HG02759 (cell line): Measurements from ENCODE around the gene NT5C1A.

Source experiments
- ATAC-seq: cut with Tn5 transposase; IDR thresholded peaks from one replicate; pipeline ENCODE4 v1.9.1; 2021; ENCODE audit warnings: mild to moderate bottlenecking, moderate library complexity; ENCODE audit not compliant: unreplicated experiment

The NT5C1A gene

GRCh38 chr1:39671793-39672550, at the start of gene NT5C1A:
NT5C1A (minus strand) TSS chr1:39672107; CDS start chr1:39672038, 69 bp downstream.
- ATAC-seq = no peak

- ATAC-seq = no peak
Observed at GRCh38 chr1:39721664-39722063, 49.8 kb upstream of the NT5C1A start.

DNA sequence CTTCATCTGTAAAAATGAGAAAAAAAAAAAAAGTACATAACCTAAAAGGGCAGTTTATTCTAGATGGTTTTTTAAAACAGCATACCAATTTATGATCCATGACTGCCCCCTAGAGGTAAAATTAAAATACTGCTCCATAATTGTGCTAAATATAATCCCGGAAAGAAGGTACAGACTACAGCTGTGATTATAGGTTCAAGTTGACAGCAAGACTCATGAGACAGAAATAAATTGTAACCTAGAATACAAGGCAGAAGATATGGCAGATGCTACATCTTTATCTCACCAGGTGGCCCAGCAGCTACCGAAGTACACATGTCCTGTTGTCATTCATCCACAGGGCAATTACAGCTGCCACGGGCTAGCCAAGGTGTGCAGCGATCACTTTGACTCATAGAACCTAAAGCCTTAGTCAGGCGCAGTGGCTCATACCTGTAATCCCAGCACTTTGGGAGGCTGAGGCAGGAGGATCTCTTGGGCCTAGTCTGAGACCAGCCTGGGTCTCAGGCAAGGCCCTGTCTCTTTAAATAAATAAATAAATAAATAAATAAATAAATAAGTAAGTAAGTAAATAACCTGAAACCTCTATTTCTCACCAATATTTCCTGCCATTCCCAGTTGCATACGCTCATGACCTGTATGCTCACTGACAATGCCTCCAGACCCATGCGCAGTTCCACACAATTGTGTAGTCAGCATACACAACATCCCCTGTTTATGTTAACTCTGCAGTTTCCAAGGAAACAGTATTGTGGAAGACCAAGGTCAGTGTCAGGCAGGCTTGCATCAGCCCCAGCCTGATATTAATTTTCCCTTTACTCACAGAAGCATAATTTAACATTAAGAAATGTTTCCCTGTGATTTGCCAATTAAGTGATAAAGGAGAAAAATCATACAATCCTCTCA, 48.4 kb upstream of the NT5C1A start:
- ATAC-seq = no peak

GRCh38 chr1:39717809-39718208, 45.9 kb upstream of the NT5C1A start:
- no peak for ATAC-seq

- ATAC-seq = no peak
Observed at GRCh38 chr1:39713557-39713956, 41.6 kb upstream of the NT5C1A start.

DNA sequence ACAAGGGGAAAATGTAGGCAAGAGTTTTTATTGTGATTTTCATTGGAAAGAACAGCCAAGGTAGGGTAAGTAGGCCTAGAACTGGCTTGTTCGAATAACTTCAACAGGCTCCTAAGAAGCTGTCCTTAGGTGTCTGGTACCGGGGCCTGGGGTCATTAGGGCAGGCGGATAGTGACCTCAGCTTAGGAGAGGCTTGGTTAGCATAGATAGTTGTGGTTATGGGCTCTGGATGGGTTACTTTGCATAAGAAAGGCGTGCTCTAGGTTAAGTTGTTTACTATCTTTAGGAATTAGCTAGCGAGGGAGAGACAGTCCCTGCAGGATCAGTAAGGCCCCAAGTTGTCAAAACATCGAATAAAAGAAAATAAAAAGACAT, 40.0 kb upstream of the NT5C1A start:
- ATAC-seq = no peak

DNA sequence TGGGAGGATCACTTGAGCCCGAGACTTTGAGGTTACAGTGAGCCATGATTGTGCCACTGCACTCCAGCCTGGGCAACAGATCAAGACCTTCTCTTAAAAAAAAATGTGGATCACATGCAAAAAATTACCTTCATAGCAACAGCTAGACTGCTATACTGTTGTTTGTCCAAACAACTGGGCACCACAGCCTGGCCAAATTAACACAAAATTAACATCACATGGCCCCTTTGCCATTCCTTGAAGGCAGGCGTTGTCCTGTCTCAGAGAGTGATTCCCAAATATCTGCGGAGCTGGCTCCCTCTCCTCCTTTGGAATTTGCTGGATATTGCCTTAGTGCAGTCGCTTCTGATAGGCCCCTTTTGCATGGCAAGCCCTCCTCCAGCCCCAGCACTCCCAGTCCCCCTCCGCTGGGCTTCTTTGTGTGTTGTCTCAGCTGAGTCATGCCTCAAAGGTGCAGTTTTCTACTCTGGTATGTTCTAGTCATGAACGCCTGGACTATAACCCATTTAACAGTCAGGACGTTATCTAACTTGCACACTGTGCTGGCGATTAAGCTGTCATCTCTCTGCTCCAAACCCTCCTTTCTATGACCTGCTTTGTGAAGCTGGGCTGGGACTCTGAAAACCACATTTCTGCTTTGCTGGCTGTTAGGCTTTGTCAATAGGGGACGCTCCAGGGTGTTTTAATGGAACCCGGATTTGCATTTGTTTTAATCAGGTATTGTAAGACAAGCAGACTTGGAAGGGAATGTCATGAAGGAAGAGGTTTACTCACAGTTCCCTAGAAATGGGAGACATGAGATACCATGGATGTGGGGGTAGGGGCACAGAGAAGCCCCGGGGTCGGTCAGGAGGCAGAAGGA, 39.4 kb upstream of the NT5C1A start:
- ATAC-seq = no peak

DNA sequence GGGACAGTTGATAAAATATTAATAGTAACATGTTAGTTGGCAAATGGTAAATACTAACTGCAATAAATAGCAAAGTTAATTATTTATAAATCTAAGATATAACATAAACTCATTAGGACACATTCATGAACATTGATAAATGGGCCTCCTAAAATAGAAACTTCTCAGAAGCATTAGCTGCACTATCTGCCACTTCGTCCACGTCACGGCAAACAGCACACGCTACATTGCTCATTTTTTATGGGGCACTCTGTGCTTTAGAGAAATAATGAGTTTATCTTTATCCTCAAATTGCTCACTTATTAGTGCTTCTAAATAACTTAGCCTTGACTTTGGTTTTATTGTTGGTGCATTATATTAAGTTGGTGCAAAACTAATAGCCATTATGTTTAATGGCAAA, 35.6 kb upstream of the NT5C1A start:
- no peak for ATAC-seq

GRCh38 chr1:39704757-39705156, 32.9 kb upstream of the NT5C1A start:
- no peak for ATAC-seq

DNA sequence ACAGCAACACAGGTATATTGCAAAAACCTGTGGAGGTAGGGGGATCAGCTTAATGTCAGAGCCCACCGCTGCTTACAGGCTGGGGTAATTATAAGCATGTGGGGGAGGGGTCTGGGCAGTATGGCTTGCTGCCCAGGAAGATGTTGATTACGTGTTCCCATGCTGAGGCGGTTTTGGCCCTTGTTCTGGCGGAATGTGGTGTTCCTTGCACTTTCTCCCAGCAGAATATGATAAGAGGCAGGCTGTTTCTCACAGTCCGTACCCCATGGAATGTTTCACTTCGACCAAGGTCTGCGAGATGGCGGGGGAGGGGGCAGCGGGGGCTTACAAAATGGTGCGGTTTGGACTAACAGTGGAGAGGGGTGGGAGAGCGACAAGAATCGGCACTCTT, 29.1 kb upstream of the NT5C1A start:
- no peak for ATAC-seq

GRCh38 chr1:39700348-39700747, 28.4 kb upstream of the NT5C1A start:
- no peak for ATAC-seq

- no peak for ATAC-seq
Observed at GRCh38 chr1:39699419-39699818, 27.5 kb upstream of the NT5C1A start.

GRCh38 chr1:39698568-39698967, 26.7 kb upstream of the NT5C1A start:
- no peak for ATAC-seq

DNA sequence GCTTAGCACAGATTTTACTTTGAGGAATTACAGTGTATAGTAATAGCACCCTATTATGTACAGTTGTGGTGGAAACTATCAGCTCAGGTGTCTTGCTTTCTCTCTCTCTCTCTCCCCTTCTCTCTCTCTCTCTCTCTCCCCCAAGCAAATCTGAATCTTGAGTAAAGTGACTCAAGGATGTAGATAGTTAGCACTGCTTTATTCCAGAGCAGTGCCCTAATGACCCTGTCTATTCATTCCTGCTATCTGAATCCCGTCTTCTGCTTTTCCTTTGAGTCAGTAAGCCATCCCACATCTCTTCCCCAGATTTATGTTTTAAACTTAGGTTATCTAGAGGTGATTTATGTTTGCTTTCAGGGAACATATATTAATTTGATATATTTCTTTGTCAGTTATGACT, 24.5 kb upstream of the NT5C1A start:
- ATAC-seq = no peak

GRCh38 chr1:39695016-39695415, 23.1 kb upstream of the NT5C1A start:
- ATAC-seq = no peak

GRCh38 chr1:39694026-39694425, 22.1 kb upstream of the NT5C1A start:
- ATAC-seq = no peak

DNA sequence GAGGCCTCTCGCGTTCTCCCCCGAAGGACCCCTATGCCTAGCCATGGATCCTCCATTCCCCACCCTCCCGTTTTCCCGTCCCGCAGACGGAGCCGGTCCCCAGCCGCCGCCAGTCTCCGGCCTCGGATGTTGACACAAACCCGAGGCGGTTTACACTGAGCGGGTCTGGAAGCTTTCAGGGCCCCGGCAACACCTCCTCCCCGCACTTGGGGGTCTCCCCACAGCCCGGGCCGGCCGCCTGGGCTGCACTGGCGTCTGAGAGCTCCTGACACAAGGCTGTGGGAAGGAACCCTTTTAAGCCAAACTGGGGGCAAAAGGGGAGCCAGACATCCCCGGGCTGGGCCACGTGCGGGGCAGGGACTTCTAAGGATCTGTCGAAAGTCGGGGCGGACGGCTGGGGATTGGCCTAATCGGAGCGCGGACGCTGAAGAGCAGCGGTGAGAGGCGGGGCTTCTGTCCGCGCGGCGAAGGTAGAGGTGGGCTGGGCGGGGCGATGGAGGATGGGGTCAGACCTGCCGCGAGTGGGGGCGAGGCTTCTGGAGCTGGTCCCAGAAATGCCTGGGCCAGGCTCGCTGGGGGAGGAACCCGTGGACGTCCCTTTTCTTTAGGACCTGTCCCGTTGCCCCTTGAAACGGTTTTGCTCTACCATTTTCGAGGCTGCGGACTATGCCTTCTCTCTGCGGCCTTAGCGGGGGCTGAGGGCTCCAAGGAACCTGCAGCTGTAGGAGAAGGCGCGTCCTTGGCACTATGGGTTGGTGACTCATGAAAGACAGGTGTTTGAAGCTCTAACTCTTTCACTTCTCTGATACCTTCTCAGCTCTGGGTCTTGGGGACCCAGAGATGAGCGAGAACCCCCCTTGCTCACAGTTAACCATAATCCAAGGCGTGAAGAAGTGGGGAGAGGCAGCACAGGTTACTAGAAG, 20.5 kb upstream of the NT5C1A start:
- no peak for ATAC-seq

- ATAC-seq = peak; percentile 89
Observed at GRCh38 chr1:39691383-39692151, 19.7 kb upstream of the NT5C1A start, which contains the start of gene HPCAL4. HPCAL4 (minus strand) TSS chr1:39691433; CDS start chr1:39684603, 6,830 bp downstream.

DNA sequence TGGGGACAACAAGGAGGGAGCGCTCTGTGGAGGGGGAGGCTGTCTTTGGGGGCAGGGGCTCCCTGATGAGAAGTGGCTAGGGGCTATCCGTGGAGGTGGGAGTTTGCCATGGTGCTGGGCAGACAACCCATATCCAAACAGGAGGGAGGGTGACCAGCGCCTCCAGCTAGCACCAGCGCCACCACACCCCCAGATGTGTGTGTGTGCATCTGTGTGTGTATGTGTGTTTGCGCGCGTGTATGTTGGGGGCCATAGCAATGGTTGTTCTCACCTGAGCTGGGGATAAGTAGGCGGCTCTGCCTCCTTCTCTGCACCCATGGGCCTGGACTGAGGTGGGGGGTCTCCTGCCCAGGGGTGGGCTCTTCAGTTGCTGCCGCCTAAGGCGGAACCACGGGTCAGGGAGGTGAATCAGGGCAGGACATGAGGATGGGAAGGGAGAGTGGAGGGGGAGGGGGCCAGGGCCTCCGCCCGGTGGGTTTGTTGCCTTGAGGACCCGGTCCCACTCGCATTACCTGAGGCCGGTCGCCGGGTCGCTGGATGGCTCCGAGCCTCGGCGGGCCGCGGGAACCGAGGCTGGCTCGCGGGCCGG, 19.0 kb upstream of the NT5C1A start:
- ATAC-seq = peak; percentile 19
